Osteoblast (primary cell): Measurements from ENCODE around the gene ENGASE. TPM values are rescaled to one million over a fixed set of nuclear protein-coding genes. Genes with fewer than 3 reads are reported as not detected.

ENCODE experiments used
- DNase-seq: peaks from one replicate; pipeline ENCODE4 v3.0.0; 2011; ENCODE audit warnings: low spot score, mixed read lengths; ENCODE audit not compliant: insufficient read length; ENCODE audit errors: missing footprints
- H2AFZ ChIP-seq: 2 replicates; pipeline ENCODE4 v1.6.0; 2011; ENCODE audit warnings: mild to moderate bottlenecking, low read length
- H3K27ac ChIP-seq: 2 replicates; pipeline ENCODE4 v1.5.1; 2011; ENCODE audit warnings: mild to moderate bottlenecking, low read depth, low read length, moderate library complexity
- H3K27me3 ChIP-seq: 2 replicates; pipeline ENCODE4 v1.6.0; 2012; ENCODE audit warnings: mild to moderate bottlenecking, control low read depth, inconsistent platforms, low read length, moderate library complexity; ENCODE audit not compliant: insufficient read depth
- H3K36me3 ChIP-seq: 2 replicates; pipeline ENCODE4 v1.5.1; 2011; ENCODE audit warnings: mild to moderate bottlenecking, low read length, control low read depth, moderate library complexity; ENCODE audit not compliant: insufficient read depth
- H3K4me1 ChIP-seq: 2 replicates; pipeline ENCODE4 v1.5.1; 2011; ENCODE audit warnings: mild to moderate bottlenecking, low read length, control low read depth, moderate library complexity; ENCODE audit not compliant: insufficient read depth
- H3K4me2 ChIP-seq: 2 replicates; pipeline ENCODE4 v1.6.0; 2011; ENCODE audit warnings: mild to moderate bottlenecking, low read length; ENCODE audit not compliant: insufficient read depth
- H3K4me3 ChIP-seq: fragments of 200-600 bp; sonication (generic); 3 replicates; pipeline ENCODE4 v1.5.1; 2012; ENCODE audit warnings: mild to moderate bottlenecking, low read length, inconsistent platforms; ENCODE audit not compliant: insufficient read depth
- H3K79me2 ChIP-seq: 2 replicates; pipeline ENCODE4 v1.6.0; 2012; ENCODE audit warnings: mild to moderate bottlenecking, low read length, control low read depth, inconsistent platforms; ENCODE audit not compliant: insufficient read depth
- H3K9me3 ChIP-seq: 2 replicates; pipeline ENCODE4 v1.5.1; 2011; ENCODE audit warnings: low read depth, low read length, control low read depth
- H4K20me1 ChIP-seq: 2 replicates; pipeline ENCODE4 v1.6.0; 2012; ENCODE audit warnings: mild to moderate bottlenecking, low read length, control low read depth; ENCODE audit not compliant: insufficient read depth
- total RNA-seq: library from RNA; depleted of rRNA; stranded (reverse); fragments of >200 nt; gene quantifications from 2 replicates; pipeline ENCODE4 v1.2.3, GENCODE V29; 2012
- TF ChIP-seq, protein P1 (sequence below): IDR thresholded peaks from 2 replicates; pipeline ENCODE4 v1.5.1; 2011; ENCODE audit warnings: mild to moderate bottlenecking, low read depth, low read length, moderate library complexity; ENCODE audit errors: extremely low read depth

ENGASE gene
- total RNA-seq, 1 donor, result 14.5 TPM

DNA sequence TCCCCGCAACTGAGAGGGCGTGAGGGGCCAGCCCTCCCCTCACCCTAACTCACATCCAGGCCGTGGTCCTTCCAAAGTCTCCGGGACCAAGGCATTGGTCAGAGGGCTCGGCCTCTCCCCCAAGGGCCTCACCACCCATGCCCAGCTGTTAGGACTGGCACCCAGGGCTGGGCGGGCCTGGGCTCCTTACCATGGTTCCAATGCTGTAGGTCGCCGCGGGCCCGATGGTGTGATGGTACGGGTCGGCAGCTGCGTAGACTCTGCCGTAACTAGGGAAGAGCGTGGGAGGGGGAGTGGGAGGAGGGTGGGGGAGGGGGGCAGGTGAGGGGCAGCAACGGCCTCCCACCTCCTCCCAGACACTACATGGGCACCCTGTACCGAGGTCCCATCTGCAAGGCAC lies 19.6 kb downstream of the ENGASE start:
- Histone ChIP-seq H3K27me3 (peaks cover 46% of the 10 kb centered on the region), H3K4me3 (no peak overlapping the region), H3K36me3 (no peaks in the 10 kb centered on the region), H2AFZ (no peak overlapping the region), H3K4me1 (no peaks in the 10 kb centered on the region), H4K20me1 (no peaks in the 10 kb centered on the region), H3K4me2 (no peak overlapping the region), H3K79me2 (no peaks in the 10 kb centered on the region), H3K27ac (no peak overlapping the region), H3K9me3 (no peaks in the 10 kb centered on the region)
- no peak for DNase-seq
- TF ChIP-seq, protein P1, sequence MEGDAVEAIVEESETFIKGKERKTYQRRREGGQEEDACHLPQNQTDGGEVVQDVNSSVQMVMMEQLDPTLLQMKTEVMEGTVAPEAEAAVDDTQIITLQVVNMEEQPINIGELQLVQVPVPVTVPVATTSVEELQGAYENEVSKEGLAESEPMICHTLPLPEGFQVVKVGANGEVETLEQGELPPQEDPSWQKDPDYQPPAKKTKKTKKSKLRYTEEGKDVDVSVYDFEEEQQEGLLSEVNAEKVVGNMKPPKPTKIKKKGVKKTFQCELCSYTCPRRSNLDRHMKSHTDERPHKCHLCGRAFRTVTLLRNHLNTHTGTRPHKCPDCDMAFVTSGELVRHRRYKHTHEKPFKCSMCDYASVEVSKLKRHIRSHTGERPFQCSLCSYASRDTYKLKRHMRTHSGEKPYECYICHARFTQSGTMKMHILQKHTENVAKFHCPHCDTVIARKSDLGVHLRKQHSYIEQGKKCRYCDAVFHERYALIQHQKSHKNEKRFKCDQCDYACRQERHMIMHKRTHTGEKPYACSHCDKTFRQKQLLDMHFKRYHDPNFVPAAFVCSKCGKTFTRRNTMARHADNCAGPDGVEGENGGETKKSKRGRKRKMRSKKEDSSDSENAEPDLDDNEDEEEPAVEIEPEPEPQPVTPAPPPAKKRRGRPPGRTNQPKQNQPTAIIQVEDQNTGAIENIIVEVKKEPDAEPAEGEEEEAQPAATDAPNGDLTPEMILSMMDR, result no peak

DNA sequence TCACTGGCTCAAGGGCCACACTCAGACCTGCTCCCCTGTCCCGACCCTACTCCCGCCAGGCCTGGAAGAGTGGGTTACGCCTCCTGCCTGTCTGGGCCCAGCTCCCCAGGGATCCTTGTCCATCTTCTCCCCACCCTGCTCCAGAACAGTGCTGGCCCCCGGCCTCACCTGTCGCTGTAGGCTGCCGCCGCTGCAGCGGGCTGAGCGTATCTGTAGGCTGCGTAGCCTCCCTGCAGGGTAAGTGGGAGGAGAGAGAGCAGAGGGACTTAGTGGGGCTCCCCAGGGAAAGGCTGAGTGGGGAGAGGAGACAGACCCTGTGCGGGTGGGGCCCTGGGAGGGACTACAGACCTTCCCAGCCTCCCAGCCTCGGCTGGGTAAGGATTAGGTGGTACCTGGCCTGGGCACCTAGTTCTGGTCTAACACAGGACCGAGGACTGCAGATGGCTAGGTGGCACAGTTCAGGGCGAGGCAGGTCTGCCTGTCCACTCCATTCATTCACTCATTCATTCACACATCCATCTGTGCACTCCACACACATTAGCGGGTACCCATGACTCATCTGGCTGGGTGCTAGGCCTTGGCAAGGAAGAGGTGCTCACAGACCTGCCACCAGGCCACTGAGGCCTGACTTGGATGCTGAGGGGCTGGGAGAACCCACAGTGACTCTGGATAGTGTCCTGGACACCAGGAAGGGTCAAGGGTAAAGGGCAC lies 20.9 kb downstream of the ENGASE start:
- DNase-seq, result no peak
- Histone ChIP-seq H3K79me2 (no peaks in the 10 kb centered on the region), H3K27me3 (peaks cover 56% of the 10 kb centered on the region), H3K27ac (no peak overlapping the region), H3K9me3 (no peaks in the 10 kb centered on the region), H2AFZ (no peak overlapping the region), H4K20me1 (no peaks in the 10 kb centered on the region), H3K4me2 (no peak overlapping the region), H3K36me3 (no peaks in the 10 kb centered on the region), H3K4me1 (no peaks in the 10 kb centered on the region), H3K4me3 (no peak overlapping the region)
- TF ChIP-seq, protein P1, result no peak

DNA sequence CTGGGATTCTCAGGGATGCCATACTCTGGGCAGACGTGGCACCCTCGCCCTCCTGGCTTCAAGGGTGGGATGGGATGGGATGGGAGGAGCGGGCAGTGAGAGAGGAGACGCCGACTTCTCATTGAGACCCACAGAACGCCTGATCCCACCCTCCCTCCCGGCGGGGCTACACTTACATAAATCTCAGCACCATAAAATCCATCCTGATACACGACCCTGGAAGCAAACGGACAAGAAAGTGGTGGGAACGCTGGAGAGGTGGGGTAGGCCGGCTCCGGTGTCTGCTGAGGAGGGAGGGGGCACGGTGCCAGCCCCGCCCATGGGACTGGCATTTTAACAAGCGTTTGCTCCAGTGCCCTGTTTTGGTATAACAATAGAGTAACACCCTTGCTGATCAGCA lies 21.9 kb downstream of the ENGASE start:
- Histone ChIP-seq H3K9me3 (no peaks in the 10 kb centered on the region), H3K27ac (no peak overlapping the region), H3K27me3 (peaks cover 63% of the 10 kb centered on the region), H3K36me3 (no peaks in the 10 kb centered on the region), H3K79me2 (no peaks in the 10 kb centered on the region), H3K4me2 (no peak overlapping the region), H3K4me1 (no peaks in the 10 kb centered on the region), H3K4me3 (no peak overlapping the region), H4K20me1 (no peaks in the 10 kb centered on the region), H2AFZ (no peak overlapping the region)
- no peak for DNase-seq
- TF ChIP-seq, protein P1, result no peak

DNA sequence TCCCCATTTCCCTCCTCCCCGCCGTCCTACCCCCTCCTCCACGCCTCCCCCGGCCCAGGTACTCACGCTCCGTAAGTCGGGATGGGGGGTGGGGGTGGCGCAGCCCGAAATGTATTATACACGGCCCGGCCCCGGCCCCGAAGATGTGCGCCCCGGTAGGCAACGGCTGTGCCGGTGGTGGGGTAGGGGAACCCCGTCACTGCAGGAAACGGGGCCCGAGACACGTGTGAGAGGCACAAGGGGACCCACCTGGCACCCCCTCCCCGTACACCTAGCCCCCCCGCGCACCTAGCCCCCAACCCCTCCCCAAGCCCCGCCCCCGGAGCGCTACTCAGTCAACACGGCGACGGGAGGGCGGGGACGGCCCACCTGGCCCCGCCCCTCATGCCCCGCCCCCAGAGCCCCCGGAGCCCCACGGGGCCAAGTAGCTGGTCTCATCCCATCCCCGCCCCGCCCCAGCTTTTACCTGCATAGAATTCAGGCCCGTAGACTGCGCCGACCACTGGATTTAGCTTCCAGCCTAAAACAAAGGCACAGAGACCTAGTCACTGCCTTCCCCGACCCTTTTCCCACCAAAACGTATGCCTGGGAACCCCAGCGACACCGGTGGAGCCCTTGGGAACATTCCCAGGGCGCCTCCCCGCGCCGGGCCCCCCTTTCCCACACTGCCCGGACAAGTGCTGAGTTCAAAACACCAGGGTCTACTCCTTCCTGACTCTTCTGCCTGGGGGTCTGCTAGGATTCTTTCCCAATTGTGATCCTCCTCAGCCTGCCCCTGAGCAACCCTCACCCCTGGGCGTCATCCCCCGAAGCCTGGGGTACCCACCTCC lies 22.8 kb downstream of the ENGASE start:
- Histone ChIP-seq H4K20me1 (no peaks in the 10 kb centered on the region), H3K27ac (no peak overlapping the region), H3K36me3 (no peaks in the 10 kb centered on the region), H2AFZ (no peak overlapping the region), H3K9me3 (no peaks in the 10 kb centered on the region), H3K79me2 (no peaks in the 10 kb centered on the region), H3K27me3 (peaks cover 59% of the 10 kb centered on the region), H3K4me2 (no peak overlapping the region), H3K4me3 (no peak overlapping the region), H3K4me1 (no peaks in the 10 kb centered on the region)
- TF ChIP-seq, protein P1, result no peak
- DNase-seq, result no peak
